Measurements from ENCODE around the gene NUDT2. TPM values are rescaled to one million over a fixed set of nuclear protein-coding genes. Genes with fewer than 3 reads are reported as not detected.

Gene NUDT2
- total RNA-seq, 1 donor from 2014 or later = 17.7 TPM

DNA sequence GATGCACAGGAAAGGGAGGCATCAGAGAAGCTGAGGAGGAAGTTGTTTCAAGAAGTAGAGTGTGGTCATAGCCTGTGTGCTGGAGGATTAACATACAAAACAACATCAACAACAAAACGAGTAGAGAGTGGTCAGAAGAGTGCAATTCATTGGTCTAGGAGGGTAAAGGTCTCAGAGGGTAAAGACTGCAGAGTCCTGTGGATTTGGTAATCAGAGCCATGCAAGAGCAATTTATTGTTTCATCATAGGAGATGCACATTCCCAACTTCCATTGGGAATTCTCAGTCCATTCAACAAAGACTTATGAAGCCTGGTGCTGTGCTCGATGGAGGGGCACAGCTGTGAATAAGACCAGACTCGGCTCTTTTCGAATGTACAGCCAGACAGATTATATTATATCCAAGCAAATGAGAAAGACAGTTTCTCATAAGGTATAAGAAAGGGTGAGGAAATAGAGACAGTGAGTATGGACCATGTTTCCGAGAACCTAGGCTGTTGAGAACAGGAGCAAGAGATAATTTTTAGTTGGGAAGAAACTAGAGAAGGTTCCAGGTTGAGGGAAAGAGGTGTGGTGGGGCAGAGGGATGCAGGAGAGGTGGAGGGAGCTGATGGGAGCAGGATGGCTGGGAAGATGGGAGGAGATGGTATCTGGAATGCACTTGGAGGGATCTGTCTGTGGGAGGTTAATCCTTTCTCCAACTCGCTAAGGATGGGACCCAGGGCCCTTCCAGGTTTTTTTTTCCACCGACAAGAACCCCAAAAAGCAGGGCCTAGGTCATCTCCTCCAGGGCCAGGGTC, 55.2 kb downstream of the NUDT2 start:
- no peak for DNase-seq (ENCODE audit: low spot score)

DNA sequence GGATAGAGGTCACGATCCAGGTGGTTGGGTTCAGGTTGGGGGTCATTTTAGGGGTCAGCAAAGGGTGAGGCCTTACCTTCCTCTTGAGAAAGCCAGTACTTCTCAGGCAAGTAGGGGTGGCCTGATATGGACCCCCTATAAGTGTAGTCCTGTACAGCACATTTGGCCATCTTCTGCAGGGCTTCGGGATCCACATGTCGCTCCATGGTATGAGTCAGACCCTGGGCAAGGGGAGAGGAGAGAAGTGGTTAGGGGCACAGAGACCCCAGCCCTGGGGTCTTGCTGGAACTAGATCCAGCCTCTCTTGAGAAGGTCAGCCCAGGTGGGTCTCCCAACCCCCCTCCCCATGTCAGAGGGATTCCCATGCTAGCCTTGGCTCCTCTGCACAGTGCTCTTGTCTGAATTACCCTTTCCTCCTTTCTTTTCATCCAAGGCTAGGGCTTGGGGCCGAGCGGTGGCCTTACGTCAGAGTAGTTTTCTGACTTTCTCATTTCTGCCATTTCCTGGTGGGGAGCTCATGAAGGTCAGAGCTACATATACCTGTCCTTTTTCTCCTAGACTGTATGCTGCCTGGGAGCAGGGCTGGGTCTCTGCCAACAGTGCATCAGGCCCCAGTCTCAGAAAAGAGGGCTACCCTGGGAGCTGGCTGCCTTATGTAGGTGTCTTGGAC, 56.3 kb downstream of the NUDT2 start:
- DNase-seq (ENCODE audit: low spot score) = no peak

DNA sequence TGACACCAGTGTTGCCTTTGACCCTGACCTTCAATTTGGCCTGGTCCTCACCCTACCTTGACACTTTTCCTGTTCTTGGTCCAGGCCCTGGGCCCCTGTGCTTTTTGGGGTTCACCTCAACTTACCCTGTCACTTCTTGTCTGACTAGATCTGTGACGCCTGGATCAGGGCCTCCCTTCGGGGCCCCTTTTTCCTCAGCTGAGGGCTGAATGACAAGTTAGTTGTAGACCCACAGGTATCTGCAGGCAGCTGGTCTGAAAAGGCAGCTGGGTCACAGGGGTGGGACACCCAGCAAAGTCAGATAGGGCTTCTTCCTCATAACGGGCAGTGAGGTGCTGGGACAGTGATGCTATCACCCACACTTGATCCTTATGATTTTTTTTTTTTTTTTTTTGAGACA, 57.3 kb downstream of the NUDT2 start:
- DNase-seq (ENCODE audit: low spot score) = peak; percentile 73

DNA sequence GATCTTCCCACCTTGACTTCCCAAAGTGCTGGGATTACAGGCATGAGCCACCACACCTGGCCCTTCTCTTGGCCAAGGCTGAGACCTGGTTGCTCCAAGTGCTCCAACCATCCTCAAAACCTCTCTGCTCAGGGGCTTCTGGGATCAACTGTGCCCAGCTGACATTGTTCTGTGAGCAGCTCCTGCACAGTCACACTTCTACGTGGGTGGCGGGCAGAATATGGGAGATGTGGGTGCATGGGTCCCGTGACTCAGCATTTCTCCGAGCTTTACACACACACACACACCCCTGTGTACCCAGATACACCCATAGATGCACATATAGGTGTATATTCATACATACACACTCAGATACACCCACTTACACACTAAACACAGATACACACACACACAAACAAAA, 57.9 kb downstream of the NUDT2 start:
- DNase-seq (ENCODE audit: low spot score) = no peak

DNA sequence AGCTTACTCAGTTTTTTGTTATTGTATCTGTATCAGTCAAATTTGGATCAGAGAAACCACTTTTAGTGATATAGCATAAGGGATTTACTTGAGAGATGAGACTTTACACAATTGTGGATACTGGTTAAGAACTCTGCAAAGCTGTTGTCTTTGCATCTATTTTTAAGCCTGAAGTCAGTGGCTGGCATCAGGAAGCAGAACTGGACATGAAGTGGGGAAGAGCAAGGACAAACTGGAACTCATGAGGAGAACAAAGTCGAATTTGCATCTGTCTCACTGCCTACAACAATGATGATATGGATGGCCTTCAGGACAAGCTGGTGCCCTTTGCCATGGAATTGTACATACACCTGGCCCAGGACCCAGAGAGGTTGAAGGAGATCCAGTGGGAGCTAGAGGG, 63.1 kb downstream of the NUDT2 start:
- DNase-seq (ENCODE audit: low spot score) = no peak

Other genes starting within 250 kb of the NUDT2 start
- gene DCAF12, start 202.9 kb upstream of the NUDT2 start, total RNA-seq = 32.3 TPM
- 56.0 TPM for gene UBAP1, start 150.5 kb upstream of the NUDT2 start, total RNA-seq
- 0.45 TPM for gene KIF24, start 301 bp upstream of the NUDT2 start, total RNA-seq
- gene MYORG, start 47.3 kb downstream of the NUDT2 start, total RNA-seq = 10.1 TPM
- gene FAM219A, start 129.0 kb downstream of the NUDT2 start, total RNA-seq = 53.9 TPM
- gene DNAI1, start 129.2 kb downstream of the NUDT2 start, total RNA-seq = not detected
- gene ENHO, start 193.4 kb downstream of the NUDT2 start, total RNA-seq = not detected